ENCODE measurements around the gene LRRC8D. TPM values are rescaled to one million over a fixed set of nuclear protein-coding genes. Genes with fewer than 3 reads are reported as not detected.

LRRC8D gene
- total RNA-seq, 2 donors from 2014 or later = 23.8 to 33.8 TPM

- peaks cover 18% of the 10 kb centered on the region for H3K9me3 Mint-ChIP-seq
- TF ChIP-seq CTCF (conservative IDR thresholded peaks at IDR 0.05) = no peak
- H3K27ac Mint-ChIP-seq = no peak overlapping the region
- peaks cover 1% of the 10 kb centered on the region for H3K27me3 Mint-ChIP-seq (ENCODE audit: insufficient read depth)
- Histone ChIP-seq H3K4me1 (ENCODE audit: control insufficient read depth, insufficient read depth, low read length) (no peaks in the 10 kb centered on the region), H3K27me3 (ENCODE audit: control insufficient read depth, insufficient read depth, low read length, poor library complexity, severe bottlenecking) (no peaks in the 10 kb centered on the region), H3K9ac (ENCODE audit: extremely low read depth, low read length, poor library complexity, severe bottlenecking) (no peak overlapping the region), H3K27ac (ENCODE audit: low read depth, low read length) (no peak overlapping the region), H3K4me3 (ENCODE audit: low read length) (no peak overlapping the region), H3K36me3 (ENCODE audit: control insufficient read depth, insufficient read depth, low read length) (no peaks in the 10 kb centered on the region), H3K9me3 (ENCODE audit: control insufficient read depth, low read length) (peaks cover 11% of the 10 kb centered on the region)
- DNase-seq = no peak
- 88 to 91% methylated on average over 1 to 6 of the region's 6 CpGs for WGBS, 2 experiments (ENCODE audit: insufficient coverage in 1 of 2, insufficient read length in 1 of 2)
- no peaks in the 10 kb centered on the region for H3K36me3 Mint-ChIP-seq (ENCODE audit: low read depth)
- peaks cover 6% of the 10 kb centered on the region for H3K4me1 Mint-ChIP-seq
- no peak overlapping the region for H3K4me3 Mint-ChIP-seq
Measured at GRCh38 chr1:89962024-89962741, 141.4 kb downstream of the LRRC8D start.

DNA sequence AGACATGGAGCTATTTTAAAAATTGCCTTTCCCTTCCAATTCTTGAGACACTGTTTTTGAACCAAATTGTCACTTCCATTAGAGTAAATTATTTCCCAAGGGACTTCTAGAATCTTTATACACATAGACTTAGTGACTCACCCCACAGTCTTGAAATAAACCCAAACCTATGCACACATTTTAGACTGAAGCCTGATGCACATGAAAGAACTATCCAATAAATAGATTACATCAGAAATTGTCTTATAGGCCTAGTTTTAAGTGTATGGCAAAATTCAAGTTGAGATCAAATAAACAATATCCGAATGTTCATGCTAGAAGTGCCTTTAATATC lies 141.9 kb downstream of the LRRC8D start:
- Histone ChIP-seq H3K27ac (ENCODE audit: low read depth, low read length) (no peak overlapping the region), H3K36me3 (ENCODE audit: control insufficient read depth, insufficient read depth, low read length) (no peaks in the 10 kb centered on the region), H3K4me3 (ENCODE audit: low read length) (no peak overlapping the region), H3K27me3 (ENCODE audit: control insufficient read depth, insufficient read depth, low read length, poor library complexity, severe bottlenecking) (no peaks in the 10 kb centered on the region), H3K9ac (ENCODE audit: extremely low read depth, low read length, poor library complexity, severe bottlenecking) (no peak overlapping the region), H3K4me1 (ENCODE audit: control insufficient read depth, insufficient read depth, low read length) (no peaks in the 10 kb centered on the region), H3K9me3 (ENCODE audit: control insufficient read depth, low read length) (peaks cover 11% of the 10 kb centered on the region)
- TF ChIP-seq CTCF (conservative IDR thresholded peaks at IDR 0.05) = no peak
- Mint-ChIP-seq H3K9me3 (peaks cover 18% of the 10 kb centered on the region), H3K4me1 (peaks cover 2% of the 10 kb centered on the region), H3K4me3 (no peak overlapping the region), H3K27me3 (ENCODE audit: insufficient read depth) (peaks cover 3% of the 10 kb centered on the region), H3K36me3 (ENCODE audit: low read depth) (no peaks in the 10 kb centered on the region), H3K27ac (no peak overlapping the region)
- DNase-seq = no peak
- WGBS, 2 experiments (ENCODE audit: insufficient coverage in 1 of 2, insufficient read length in 1 of 2) = 80% methylated on average over 1 of the region's 1 CpG; no CpG with 5 or more reads in 1 of the 2 experiments

- H3K27ac Mint-ChIP-seq = no peak overlapping the region
- H3K9ac ChIP-seq (ENCODE audit: extremely low read depth, low read length, poor library complexity, severe bottlenecking) = no peak overlapping the region
- no peak overlapping the region for H3K4me3 Mint-ChIP-seq
- no peak overlapping the region for H3K27ac ChIP-seq (ENCODE audit: low read depth, low read length)
- peaks cover 3% of the 10 kb centered on the region for H3K27me3 Mint-ChIP-seq (ENCODE audit: insufficient read depth)
- no peaks in the 10 kb centered on the region for H3K36me3 ChIP-seq (ENCODE audit: control insufficient read depth, insufficient read depth, low read length)
- peaks cover 2% of the 10 kb centered on the region for H3K4me1 Mint-ChIP-seq
- no peaks in the 10 kb centered on the region for H3K27me3 ChIP-seq (ENCODE audit: control insufficient read depth, insufficient read depth, low read length, poor library complexity, severe bottlenecking)
- H3K9me3 ChIP-seq (ENCODE audit: control insufficient read depth, low read length) = no peaks in the 10 kb centered on the region
- no peak for TF ChIP-seq CTCF (conservative IDR thresholded peaks at IDR 0.05)
- WGBS, 2 experiments (ENCODE audit: insufficient coverage in 1 of 2, insufficient read length in 1 of 2) = 93% methylated on average over 4 of the region's 4 CpGs; no CpG with 5 or more reads in 1 of the 2 experiments
- H3K4me3 ChIP-seq (ENCODE audit: low read length) = no peak overlapping the region
- H3K9me3 Mint-ChIP-seq = peaks cover 4% of the 10 kb centered on the region
- DNase-seq = no peak
- H3K4me1 ChIP-seq (ENCODE audit: control insufficient read depth, insufficient read depth, low read length) = no peaks in the 10 kb centered on the region
- H3K36me3 Mint-ChIP-seq (ENCODE audit: low read depth) = no peaks in the 10 kb centered on the region
Measured at GRCh38 chr1:89965193-89965768, 144.4 kb downstream of the LRRC8D start.
